GM18868 (cell line): Measurements from ENCODE around the gene TRAPPC4.
"Not testable (repeated sequence)": the region's sequence is repeated elsewhere in the genome, so short reads cannot be mapped to it uniquely, and the experiment has no call there.

Experiments used
- ATAC-seq: cut with Tn5 transposase; IDR thresholded peaks from one replicate; pipeline ENCODE4 v1.9.1; 2021; ENCODE audit warnings: mild to moderate bottlenecking, moderate library complexity; ENCODE audit not compliant: unreplicated experiment

The TRAPPC4 gene, protein sequence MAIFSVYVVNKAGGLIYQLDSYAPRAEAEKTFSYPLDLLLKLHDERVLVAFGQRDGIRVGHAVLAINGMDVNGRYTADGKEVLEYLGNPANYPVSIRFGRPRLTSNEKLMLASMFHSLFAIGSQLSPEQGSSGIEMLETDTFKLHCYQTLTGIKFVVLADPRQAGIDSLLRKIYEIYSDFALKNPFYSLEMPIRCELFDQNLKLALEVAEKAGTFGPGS

DNA sequence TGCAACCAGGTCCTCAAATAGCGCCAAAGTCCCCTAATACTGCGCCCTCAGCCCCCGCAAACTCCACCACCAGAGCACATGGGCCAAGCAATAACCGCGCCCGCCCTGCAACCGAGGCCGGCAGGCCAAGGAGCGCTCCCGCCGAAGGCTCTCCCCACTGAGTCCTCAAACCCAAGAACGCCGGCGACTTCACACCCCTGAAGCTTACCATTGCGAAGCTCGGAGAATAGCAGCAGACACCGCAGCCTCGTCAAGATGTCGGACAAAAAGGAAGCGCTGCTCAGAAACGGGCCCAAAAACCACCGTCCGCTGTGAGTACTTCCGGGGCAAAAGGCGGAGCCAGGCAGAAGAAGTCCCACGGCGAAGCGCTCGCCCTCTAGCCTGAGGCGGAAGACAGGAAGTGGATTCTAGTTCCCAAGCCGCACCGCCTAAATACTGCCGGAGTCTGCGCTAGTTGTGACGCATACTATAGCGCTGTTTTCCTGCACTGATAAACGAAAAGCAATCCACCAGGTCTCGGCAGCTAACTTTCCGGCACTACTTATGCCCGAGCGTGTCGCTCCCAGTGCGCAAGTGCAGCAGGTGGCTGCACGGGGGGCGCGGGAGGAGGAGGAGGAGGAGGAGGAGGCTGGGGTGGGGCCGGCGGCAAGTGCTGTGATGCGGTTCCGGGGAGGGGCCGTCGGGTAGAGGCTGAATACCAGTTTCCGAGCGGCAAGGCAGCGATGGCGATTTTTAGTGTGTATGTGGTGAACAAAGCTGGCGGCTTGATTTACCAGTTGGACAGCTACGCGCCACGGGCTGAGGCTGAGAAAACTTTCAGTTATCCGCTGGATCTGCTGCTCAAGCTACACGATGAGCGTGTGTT lies at the start of gene TRAPPC4, which contains the start of gene RPS25:
TSS of gene TRAPPC4 (plus strand) at position 693 of the 865 bp plus-strand sequence. CDS start at position 723, 30 bp downstream.
TSS of gene RPS25 (minus strand) at position 270 of the 865 bp plus-strand sequence. CDS start at position 211, 59 bp downstream.
- ATAC-seq, result peak; percentile 88

DNA sequence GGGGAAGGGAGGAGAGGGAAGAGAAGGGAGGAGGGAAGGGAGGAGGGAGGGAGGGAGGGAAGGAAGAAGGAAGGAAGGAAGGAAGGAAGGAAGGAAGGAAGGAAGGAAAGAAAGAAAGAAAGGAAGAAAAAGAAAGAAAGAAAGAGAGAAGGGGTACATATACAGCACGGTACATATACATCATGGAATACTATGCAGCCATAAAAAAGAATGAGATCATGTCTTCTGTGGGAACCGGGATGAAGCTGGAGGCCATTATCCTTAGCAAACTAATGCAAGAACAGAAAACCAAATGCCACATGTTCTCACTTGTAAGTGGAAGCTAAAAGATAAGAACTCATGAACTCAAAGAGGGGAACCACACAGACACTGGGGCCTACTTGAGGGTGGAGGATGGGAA lies 49.1 kb upstream of the TRAPPC4 start:
- not testable (repeated sequence) for ATAC-seq

DNA sequence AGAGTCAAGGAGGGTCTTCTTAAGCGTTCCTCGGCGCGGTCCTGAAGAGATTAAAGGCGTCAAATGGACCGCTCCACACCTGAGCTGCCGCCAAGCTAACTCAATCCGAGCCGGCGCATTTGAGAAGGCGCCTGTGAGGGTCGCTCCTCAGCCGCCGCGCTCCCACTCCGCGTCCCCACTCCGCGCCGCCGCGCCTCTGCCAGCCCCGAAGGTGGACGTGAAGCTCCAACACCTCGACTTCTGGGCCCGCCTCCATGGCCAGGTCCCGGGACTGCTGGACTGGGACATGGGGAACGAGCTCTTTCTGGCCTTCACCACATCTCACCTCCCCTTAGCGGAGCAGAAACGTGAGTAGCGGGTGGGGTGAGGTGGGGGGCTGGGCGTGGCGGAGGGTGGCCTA lies 46.9 kb upstream of the TRAPPC4 start, which contains the start of gene FOXR1:
TSS of gene FOXR1 (plus strand) at position 116 of the 400 bp plus-strand sequence. CDS start at position 287, 171 bp downstream.
- ATAC-seq, result no peak

DNA sequence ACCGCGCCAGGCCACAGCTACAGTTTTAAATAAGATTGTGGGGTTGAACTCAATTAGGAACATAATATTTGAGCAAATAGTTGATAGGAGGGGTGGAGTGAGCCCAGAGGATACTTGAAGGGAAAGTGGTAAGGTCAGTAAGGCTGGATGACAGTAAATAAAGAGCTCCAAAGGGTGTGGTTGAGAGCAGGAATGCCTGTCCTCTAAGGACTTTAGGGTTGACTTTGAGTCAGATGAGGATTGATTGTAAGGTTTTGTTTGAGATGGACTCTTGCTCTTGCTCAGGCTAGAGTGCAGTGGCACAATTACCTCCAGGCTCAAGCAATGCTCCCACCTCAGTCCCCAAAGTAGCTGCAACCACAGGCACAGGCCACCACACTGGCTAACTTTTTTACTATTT lies 44.6 kb upstream of the TRAPPC4 start:
- ATAC-seq, result no peak

DNA sequence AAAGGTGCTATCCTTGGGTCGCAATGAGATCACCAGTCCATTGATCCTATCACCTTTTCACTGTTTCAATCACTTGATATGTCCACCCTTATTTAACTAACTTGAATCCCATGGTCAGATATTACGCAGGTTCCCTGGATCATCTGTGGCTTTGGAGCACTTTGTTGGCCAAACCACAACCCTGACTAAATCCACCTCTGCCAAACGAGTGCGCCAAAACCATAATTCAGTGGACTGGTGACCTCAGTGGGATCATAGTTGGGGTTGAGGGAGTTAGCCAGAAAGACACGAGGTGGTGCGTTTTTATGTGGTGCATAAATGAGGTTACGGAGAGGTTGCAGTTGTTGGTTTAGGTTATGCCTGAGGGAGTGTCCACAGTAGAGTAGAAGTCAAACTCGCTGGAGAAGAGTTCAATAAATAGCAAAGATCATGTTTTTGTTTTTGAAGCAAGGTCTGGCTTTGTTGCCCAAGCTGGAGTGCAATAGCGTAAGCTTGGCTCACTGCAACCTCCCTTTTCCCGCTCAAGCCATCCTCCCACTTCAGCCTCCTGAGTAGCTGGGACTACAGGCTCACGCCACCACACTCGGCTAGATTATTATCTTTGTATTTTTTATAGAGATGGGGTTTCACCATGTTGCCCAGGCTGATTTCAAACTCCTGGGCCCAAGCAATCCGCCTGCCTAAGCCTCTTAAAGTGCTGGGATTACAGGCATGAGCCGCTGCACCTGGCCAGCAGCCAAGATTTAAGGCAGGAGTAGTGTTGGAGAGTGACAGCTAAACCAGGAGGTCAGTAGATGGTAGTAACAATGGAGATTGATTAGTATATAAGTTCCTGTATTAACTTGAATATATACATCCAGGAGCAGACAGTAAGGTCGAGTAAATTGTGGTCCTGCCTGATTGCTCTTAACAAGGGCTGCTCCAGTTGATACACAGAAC lies 42.5 kb upstream of the TRAPPC4 start:
- no peak for ATAC-seq

DNA sequence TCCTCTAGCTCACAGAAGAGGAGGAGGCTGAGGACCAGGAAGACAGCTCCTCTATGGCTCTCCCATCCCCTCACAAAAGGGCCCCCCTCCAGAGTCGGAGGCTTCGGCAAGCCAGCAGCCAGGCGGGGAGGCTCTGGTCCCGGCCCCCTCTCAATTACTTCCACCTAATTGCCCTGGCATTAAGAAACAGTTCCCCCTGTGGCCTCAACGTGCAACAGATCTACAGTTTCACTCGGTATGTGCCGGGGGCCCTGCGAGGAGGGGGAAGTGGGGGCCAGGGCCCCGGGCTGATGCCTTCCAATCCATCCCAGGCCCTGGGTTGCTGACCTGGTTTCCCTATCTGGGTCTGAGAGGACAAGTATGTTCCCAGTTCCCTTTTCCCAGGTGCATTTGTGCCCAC lies 39.1 kb upstream of the TRAPPC4 start:
- no peak for ATAC-seq

DNA sequence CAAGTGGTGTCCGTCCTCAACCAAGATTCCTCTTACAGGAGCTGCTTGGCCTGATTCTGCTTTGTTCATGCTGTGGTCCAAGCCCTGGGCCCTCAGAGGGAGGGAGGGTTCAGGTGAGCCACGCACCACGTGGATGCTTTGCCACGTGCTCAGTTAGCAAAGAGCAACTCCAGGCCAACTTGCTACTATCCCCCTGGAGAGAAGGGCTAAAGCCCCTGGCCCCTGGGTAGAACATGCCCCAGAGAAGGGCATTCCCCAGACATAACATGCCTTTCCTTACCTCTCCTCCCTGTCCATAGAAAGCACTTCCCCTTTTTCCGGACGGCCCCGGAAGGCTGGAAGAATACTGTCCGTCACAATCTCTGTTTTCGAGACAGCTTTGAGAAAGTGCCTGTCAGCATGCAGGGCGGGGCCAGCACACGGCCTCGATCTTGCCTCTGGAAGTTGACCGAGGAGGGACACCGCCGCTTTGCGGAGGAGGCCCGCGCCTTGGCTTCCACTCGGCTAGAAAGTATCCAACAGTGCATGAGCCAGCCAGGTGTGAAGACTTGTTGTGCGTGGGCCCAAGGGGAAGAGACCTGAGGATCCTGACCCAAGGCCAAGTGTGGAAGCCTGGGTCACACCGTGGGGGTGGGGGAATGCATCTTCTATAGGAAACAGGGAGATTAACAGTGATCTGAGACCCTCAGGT lies 38.2 kb upstream of the TRAPPC4 start:
- ATAC-seq, result no peak

DNA sequence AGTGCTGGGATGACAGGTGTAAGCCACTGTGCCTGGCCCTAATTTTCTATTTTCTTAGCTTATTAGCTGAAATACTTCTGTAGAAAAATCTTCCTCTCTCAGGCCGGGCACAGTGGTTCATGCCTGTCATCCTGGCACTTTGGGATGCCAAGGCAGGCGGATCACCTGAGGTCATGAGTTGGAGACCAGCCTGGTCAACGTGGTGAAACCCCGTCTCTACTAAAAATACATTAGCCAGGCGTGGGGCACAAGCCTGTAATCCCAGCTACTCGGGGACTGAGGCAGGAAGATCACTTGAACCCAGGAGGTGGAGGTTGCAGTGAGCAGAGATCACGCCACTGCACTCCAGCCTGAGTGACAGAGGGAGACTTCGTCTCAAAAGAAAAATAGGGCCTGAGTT lies 34.2 kb upstream of the TRAPPC4 start:
- not testable (repeated sequence) for ATAC-seq

DNA sequence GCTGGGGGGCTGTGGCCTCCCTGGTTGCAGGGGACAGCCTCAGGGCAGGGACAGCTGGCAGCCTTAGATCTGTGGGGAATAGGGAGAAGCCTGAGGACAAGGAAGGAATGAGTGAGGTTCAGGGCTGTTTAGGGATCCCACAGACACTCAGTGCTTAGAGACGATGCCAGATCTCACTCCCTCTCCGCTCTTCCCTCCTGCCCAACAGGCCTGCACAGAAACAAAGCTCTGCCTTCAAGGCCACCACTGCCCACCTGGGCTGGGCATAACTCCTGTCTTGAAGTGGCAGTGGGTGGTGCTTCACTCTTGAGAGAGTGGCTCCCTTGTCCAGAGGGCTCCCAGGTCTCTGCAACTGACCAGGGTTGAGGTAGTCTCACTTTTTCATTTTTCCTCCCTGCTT lies 33.7 kb upstream of the TRAPPC4 start:
- ATAC-seq, result no peak

DNA sequence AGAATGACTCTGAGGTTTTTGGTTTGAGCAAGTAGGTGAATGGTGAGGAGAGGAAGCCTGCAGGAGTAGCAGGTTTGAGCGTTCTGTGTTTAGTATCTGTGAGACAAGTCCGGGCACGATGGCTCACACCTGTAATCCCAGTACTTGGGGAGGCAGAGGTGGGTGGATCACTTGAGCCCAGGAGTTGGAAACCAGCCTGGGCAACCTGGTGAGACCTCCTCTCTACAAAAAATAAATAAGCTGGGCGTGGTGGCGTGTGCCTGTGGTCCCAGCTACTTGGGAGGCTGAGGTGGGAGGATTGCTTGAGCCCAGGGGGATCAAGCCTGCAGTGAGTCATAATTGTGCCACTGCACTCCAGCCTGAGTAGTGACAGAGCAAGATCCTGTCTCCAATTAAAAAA lies 30.3 kb upstream of the TRAPPC4 start:
- ATAC-seq, result no peak

DNA sequence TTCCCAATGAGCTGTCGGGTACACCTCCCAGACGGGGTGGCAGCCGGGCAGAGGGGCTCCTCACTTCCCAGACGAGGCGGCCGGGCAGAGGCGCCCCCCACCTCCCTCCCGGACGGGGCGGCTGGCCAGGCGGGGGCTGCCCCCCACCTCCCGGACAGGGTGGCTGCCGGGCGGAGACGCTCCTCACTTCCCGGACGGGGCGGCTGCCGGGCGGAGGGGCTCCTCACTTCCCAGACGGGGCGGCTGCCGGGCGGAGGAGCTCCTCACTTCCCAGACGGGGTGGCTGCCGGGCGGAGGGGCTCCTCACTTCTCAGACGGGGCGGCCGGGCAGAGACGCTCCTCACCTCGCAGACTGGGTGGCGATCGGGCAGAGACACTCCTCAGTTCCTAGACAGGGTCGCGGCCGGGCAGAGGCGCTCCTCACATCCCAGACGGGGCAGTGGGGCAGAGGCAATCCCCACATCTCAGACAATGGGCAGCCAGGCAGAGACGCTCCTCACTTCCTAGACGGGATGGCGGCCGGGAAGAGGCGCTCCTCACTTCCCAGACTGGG lies 27.0 kb upstream of the TRAPPC4 start:
- ATAC-seq, result not testable (repeated sequence)

DNA sequence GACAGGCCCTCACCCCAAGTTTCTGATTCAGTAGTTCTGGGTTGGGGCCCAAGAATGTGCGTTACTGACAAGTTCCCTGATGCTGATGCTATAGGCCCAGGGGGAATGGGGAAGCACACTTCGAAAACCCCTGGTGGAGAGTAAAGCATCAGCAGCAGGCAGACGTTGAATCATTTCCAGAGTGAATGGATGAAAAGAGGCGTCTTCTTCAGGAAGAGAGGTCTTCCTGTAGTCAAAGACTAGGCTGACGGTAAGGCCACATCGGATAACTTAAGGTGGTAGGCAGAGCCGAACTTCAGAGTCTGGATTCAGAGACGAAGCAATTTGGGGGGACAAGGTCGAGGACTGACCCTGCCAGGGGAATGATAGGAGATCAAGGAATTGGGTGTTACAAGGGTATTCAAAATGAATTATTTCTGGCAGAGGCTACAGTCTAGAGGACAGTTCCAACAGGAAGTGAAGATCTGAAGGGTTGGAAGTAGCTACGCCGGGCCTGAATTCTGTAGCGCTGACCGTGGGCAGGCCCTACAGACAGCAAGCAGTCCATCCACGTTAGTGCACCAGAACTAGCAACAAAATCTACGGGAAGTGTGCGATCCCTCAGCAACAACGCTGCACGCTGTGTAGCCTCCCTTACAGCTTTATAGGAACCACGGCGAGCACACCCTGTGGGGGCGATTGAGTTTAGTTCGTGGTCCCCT lies 21.5 kb upstream of the TRAPPC4 start:
- peak; percentile 39 for ATAC-seq

DNA sequence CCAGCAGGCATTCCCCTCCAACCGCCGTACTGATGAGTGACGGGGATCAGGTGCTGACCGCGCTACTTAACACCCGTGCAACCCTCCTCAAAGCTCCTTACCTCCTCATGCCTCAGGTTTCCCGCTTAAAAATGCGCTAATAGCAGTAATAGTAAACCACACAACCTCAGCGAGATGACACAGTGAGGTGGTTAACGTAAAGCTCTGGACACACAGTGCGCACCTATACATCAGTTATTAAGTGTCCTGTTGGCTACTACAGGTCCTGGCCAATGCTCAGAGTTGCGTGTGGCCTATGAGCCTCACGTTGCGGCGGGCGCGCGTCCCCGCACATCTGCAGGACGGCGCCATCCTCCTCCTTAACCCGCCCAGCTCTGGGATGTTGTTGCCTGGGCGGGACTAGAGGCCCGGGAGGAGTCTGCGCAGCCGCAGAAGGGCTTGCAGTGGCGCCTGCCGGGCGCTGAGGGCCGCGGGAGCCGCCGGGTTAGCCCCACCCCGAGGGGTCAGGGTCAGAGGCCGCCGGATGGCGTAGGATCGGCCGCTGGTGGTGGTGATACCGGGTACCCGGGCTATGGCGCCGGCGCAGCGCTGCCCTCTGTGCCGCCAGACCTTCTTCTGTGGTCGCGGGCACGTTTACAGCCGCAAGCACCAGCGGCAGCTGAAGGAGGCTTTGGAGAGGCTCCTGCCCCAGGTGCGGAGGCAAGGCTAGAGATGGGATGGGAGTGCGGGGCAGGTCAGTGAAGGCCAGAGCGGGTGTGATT lies 20.8 kb upstream of the TRAPPC4 start, which contains the start of gene CENATAC:
TSS of gene CENATAC (plus strand) at position 512 of the 761 bp plus-strand sequence. CDS start at position 572, 60 bp downstream.
- peak; percentile 87 for ATAC-seq

DNA sequence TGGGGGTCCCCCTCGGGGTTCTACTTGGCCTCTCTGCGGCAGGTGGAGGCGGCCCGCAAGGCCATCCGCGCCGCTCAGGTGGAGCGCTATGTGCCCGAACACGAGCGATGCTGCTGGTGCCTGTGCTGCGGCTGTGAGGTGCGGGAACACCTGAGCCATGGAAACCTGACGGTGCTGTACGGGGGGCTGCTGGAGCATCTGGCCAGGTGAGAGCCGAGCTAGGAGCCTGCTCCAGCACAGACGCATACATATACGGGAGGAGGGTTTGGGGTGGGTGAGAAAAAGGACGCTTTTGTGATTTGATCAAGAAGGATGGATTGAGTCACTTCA lies 20.2 kb upstream of the TRAPPC4 start:
- ATAC-seq, result peak; percentile 24

DNA sequence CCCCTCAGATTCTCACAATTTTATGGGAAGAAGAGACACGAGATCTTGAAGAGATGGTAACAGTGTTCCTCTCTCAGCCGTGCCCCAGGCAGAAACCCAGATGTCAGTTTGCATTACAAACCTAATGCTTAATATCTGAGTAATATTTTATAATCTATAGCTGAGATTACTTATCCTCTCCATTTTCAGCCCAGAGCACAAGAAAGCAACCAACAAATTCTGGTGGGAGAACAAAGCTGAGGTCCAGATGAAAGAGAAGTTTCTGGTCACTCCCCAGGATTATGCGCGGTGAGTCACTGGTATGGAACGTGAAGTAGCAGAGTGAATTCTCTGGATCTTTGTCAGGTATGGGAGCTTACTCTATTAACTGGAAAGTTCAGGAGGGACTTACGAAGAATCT lies 19.7 kb upstream of the TRAPPC4 start:
- no peak for ATAC-seq

DNA sequence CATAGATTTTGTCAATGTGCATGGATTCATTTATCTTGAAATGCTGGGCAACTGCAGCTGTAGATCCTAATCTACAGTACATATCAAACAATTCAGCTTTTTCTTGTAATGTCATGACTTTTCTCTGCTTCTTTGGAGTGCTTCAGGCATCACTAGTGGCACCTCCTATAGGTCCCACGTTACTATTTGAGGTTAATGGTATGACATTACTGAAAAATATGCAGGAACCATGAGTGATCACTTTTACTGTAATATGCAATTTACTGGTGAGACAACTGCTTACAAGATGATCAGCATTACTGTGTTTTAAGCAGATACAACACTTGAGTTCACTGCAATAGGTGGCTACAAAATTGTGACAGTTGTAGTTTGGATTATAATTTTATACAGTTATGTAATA lies 17.7 kb upstream of the TRAPPC4 start:
- ATAC-seq, result no peak

DNA sequence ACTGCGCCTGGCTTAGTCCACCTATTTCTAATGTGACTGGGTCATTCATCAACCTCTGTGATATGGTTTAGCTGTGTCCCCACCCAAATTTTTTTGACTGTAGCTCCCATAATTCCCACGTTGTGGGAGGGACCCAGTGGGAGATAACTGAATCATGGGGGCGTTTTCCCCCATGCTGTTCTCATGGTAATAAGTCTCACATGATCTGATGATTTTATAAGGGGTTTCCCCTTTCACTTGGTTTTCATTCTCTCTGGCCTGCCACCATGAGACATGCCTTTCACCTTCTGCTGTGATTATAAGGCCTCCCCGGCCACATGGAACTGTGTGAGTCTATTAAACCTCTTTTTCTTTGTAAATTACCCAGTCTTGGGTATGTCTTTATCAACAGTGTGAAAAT lies 11.9 kb upstream of the TRAPPC4 start:
- ATAC-seq, result no peak

DNA sequence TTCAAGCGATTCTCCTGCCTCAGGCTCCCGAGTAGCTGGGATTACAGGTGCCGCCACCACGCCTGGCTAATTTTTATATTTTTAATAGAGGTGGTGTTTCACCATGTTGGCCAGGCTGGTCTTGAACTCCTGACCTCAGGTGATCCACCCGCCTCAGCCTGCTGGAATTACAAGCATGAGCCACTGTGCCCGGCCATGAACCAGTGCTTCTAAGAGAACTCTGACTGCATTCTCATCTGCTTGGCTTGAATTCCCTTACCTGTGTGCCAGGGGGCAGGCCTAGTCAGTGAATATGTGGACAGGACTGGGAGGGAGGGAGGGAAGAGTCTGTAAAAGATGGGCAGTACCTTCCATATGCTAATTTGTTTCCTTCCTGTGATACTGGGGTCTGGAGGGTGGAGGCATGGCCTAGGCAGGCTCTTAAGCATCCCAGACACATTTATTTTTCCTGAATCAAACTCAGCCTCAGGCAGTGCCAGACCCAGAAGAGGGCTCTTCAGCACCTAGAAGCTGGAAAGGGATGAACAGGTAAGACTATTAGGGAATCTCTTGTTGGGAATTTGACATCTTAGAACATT lies 7.0 kb upstream of the TRAPPC4 start:
- no peak for ATAC-seq
